Endothelial cell of umbilical vein (primary cell): ENCODE measurements around the gene MSL1. TPM values are rescaled to one million over a fixed set of nuclear protein-coding genes. Genes with fewer than 3 reads are reported as not detected.

Experiments used
- BruUV-seq: library from RNA; stranded (reverse); fragments of 400-500 nt; replicated peaks from 2 replicates; lab custom pipeline; 2021; lab: Mats Ljungman, UMichigan
- CTCF ChIA-PET: fragments of 300-600, 350-600 bp; sonication (Branson Sonifier 250); formaldehyde crosslinking; loops from one replicate; lab custom pipeline; 2021; ENCODE audit warnings: antibody characterized with exemption, inconsistent platforms; lab: Charles Lee
- POLR2A ChIA-PET: fragments of 300-600, 350-600 bp; sonication (Branson Sonifier 250); formaldehyde crosslinking; loops from one replicate; lab custom pipeline; 2021; ENCODE audit warnings: antibody characterized with exemption, inconsistent platforms; lab: Charles Lee
- DNase-seq: peaks from one replicate; pipeline ENCODE4 v3.0.0-alpha.2; 2011; ENCODE audit warnings: low read depth, low spot score
- FAIRE-seq: peaks from 2 replicates; lab custom pipeline; 2011; peaks lifted over from hg19 to GRCh38; lab: Jason Lieb, UNC
- H2AFZ ChIP-seq: 2 replicates; pipeline ENCODE4 v1.6.0; 2012; ENCODE audit warnings: low read depth, low read length, control low read depth, inconsistent platforms
- H3K27ac ChIP-seq: 2 replicates; pipeline ENCODE4 v1.5.1; 2011; ENCODE audit warnings: low read depth, mild to moderate bottlenecking, control low read depth, low read length, moderate library complexity; ENCODE audit not compliant: insufficient read depth
- H3K27me3 ChIP-seq, 2 experiments: 2 replicates each; pipeline versions ENCODE4 v1.6.0 to v1.6.1; 2011; ENCODE audit warnings: low read length in 2 of 2, mixed read lengths in 1 of 2; ENCODE audit not compliant: control insufficient read depth in 2 of 2, insufficient read depth in 2 of 2
- H3K36me3 ChIP-seq, 2 experiments: 2 replicates in 1 of 2; 3 replicates in 1 of 2; pipeline ENCODE4 v1.5.1; 2011; ENCODE audit warnings: low read length in 2 of 2, mild to moderate bottlenecking in 1 of 2, moderate library complexity in 1 of 2; ENCODE audit not compliant: control insufficient read depth in 2 of 2, insufficient read depth in 2 of 2; ENCODE audit errors: extremely low read depth in 1 of 2
- H3K4me1 ChIP-seq: 3 replicates; pipeline ENCODE4 v1.5.1; 2011; ENCODE audit warnings: mild to moderate bottlenecking, low read length; ENCODE audit not compliant: control insufficient read depth, insufficient read depth; ENCODE audit errors: extremely low read depth
- H3K4me2 ChIP-seq: 2 replicates; pipeline ENCODE4 v1.6.1; 2011; ENCODE audit warnings: low read length, control low read depth, mixed read lengths; ENCODE audit not compliant: insufficient read depth
- H3K4me3 ChIP-seq, 3 experiments: fragments of 200-600 bp in 1 of 3; sonication (generic), shearing (Covaris generic) in 1 of 3; replicated peaks in 1 of 3; 2 replicates each; pipeline ENCODE4 v1.5.1; 2011 to 2016; ENCODE audit warnings: control low read depth in 3 of 3, low read length in 3 of 3, mild to moderate bottlenecking in 2 of 3, inconsistent platforms in 1 of 3, low read depth in 1 of 3, moderate library complexity in 1 of 3; ENCODE audit not compliant: insufficient read depth in 1 of 3
- H3K79me2 ChIP-seq: 2 replicates; pipeline ENCODE4 v1.6.0; 2012; ENCODE audit warnings: low read length, inconsistent platforms; ENCODE audit not compliant: control insufficient read depth, insufficient read depth
- H3K9ac ChIP-seq: replicated peaks from 2 replicates; pipeline ENCODE3; 2011; ENCODE audit warnings: low read length, control low read depth; ENCODE audit not compliant: insufficient read depth; ENCODE audit errors: extremely low read depth
- H3K9me1 ChIP-seq: replicated peaks from 3 replicates; pipeline ENCODE4 v1.6.0; 2011; ENCODE audit warnings: mild to moderate bottlenecking, low read length; ENCODE audit not compliant: control insufficient read depth, insufficient read depth; ENCODE audit errors: extremely low read depth
- H3K9me3 ChIP-seq: replicated peaks from 2 replicates; pipeline ENCODE4 v1.5.1; 2012; ENCODE audit warnings: low read length, inconsistent platforms; ENCODE audit not compliant: control insufficient read depth, insufficient read depth
- H4K20me1 ChIP-seq: replicated peaks from 2 replicates; pipeline ENCODE3; 2011; ENCODE audit warnings: mild to moderate bottlenecking, low read length; ENCODE audit not compliant: control insufficient read depth, insufficient read depth; ENCODE audit errors: extremely low read depth
- CTCF ChIP-seq, 2 donors: IDR thresholded peaks; 1 replicate in 1 of 2; 2 replicates in 1 of 2; pipeline ENCODE4 v1.5.1; 2011; ENCODE audit warnings: low read length in 2 of 2, mild to moderate bottlenecking in 2 of 2, moderate library complexity in 2 of 2, control low read depth in 1 of 2, inconsistent platforms in 1 of 2, low read depth in 1 of 2; ENCODE audit not compliant: insufficient read depth in 1 of 2; ENCODE audit errors: extremely low read depth in 1 of 2
- EZH2 ChIP-seq: IDR thresholded peaks from 2 replicates; pipeline ENCODE4 v1.6.1; 2012; ENCODE audit warnings: borderline replicate concordance, low read depth, mild to moderate bottlenecking, moderate library complexity, low read length, inconsistent platforms; ENCODE audit not compliant: severe bottlenecking
- FOS ChIP-seq: IDR thresholded peaks from 2 replicates; pipeline ENCODE4 v1.6.1; 2011; ENCODE audit warnings: mild to moderate bottlenecking, low read length, moderate library complexity, borderline replicate concordance; ENCODE audit not compliant: insufficient read depth
- GATA2 ChIP-seq: IDR thresholded peaks from 2 replicates; pipeline ENCODE4 v1.7.0; 2011; ENCODE audit warnings: low read depth, mild to moderate bottlenecking, moderate library complexity, mixed read lengths, low read length; ENCODE audit not compliant: insufficient read length, insufficient read depth
- JUN ChIP-seq: IDR thresholded peaks from 2 replicates; pipeline ENCODE4 v1.6.1; 2011; ENCODE audit warnings: borderline replicate concordance, low read depth; ENCODE audit not compliant: insufficient read length, insufficient read depth
- MYC ChIP-seq: IDR thresholded peaks from one replicate; pipeline ENCODE4 v1.6.1; 2011; ENCODE audit warnings: mild to moderate bottlenecking, low read depth, low read length
- POLR2A ChIP-seq: IDR thresholded peaks from 2 replicates; pipeline ENCODE4 v1.6.1; 2012; ENCODE audit warnings: low read depth, mild to moderate bottlenecking, control low read depth, low read length
- POLR2AphosphoS5 ChIP-seq: IDR thresholded peaks from 2 replicates; pipeline ENCODE4 v1.6.1; 2012; ENCODE audit warnings: low read depth, mild to moderate bottlenecking, control low read depth, low read length, moderate library complexity; ENCODE audit not compliant: insufficient read depth
- dilution Hi-C: fragments of 300-500 bp; cut with MboI; formaldehyde crosslinking; loops from one replicate; pipeline ENCODE4 v1.15.0; 2019; ENCODE audit warnings: low sequenced_read_pairs; ENCODE audit not compliant: extremely low pct_ligation_motif_present
- intact Hi-C: fragments of 100-400 bp; cut with micrococcal nuclease; formaldehyde crosslinking; loops from one replicate; pipeline ENCODE4 v1.10.0; 2022
- polyA plus RNA-seq, 4 experiments: library from polyadenylated mRNA; depleted of rRNA in 3 of 4; stranded (reverse) in 3 of 4; unstranded in 1 of 4; fragments of >200 nt; gene quantifications; 2 replicates each; pipeline versions ENCODE4 v1.2.1 to v1.2.3, GENCODE V29; 2011 to 2012; ENCODE audit warnings: missing spikeins in 1 of 4
- total RNA-seq: library from RNA; stranded (reverse); gene quantifications from 2 replicates; pipeline ENCODE4 v1.2.3, GENCODE V29; 2021
- TF ChIP-seq, protein P1 (sequence below): IDR thresholded peaks from 2 replicates; pipeline ENCODE4 v1.6.1; 2011; ENCODE audit not compliant: insufficient read depth, insufficient read length

The MSL1 gene
- total and polyA plus RNA-seq, 2 donors (not counting 3 experiments of a cell fraction or from before 2014, with no cell fraction given) = 30.9 to 95.0 TPM

DNA sequence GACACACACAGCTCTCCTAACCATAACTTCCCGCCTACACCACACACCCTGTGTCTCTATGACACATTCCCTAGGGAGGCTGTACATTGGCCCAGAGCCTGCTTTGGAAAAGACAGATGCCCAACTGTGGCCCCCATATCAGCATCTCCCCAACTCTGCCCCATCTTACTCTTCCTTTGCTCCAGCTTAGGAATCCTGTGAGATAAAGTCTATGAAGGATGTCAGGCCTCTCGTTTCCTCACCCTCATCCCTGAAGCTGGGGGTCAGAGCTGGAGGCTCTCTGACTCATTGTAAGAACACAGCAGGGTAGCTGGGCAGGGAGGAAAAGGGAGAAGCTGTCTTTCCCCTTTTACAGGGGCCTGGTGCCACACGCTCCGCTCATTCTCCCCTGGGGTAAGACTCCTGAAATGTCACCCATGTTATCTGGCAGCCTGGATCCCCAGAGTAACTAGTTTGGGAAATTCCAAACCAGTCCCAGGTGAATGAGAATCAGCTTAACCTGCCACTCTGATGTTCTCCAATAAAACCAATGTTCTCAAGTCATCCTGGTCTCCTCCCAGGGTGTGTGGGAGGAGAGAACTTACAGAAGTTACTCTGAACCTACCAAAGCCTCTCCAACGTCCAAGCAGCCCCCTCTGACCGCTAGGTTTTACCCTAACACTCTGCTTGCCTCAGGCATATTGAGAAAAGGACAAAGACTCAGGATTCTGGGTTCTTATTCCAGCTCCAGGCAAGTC, 58.3 kb downstream of the MSL1 start:
- H3K27ac ChIP-seq = no peak overlapping the region
- no peak overlapping the region for H3K4me2 ChIP-seq
- DNase-seq (no peak), FAIRE-seq (no peak)
- peaks cover 3% of the 10 kb centered on the region for H3K4me1 ChIP-seq
- dilution Hi-C loops (no loop called here), intact Hi-C loops (no loop called here)
- no peak overlapping the region for H3K9ac ChIP-seq
- no TSS peak for BruUV-seq
- H3K27me3 ChIP-seq = no peaks in the 10 kb centered on the region
- TF ChIP-seq POLR2A = no peak
- no peak for TF ChIP-seq POLR2AphosphoS5
- TF ChIP-seq GATA2 = no peak
- TF ChIP-seq MYC = no peak
- TF ChIP-seq, protein P1, sequence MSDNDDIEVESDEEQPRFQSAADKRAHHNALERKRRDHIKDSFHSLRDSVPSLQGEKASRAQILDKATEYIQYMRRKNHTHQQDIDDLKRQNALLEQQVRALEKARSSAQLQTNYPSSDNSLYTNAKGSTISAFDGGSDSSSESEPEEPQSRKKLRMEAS = no peak
- TF ChIP-seq FOS = no peak
- TF ChIP-seq CTCF (IDR thresholded peaks at IDR 0.05; ENCODE audit: extremely low read depth in 1 of 2, insufficient read depth in 1 of 2, low read depth in 1 of 2, low read length in 2 of 2) = no peak
- no peak for TF ChIP-seq JUN
- TF ChIP-seq EZH2 = no peak
- no peak overlapping the region for H2AFZ ChIP-seq
- H3K9me1 ChIP-seq = no peaks in the 10 kb centered on the region
- ChIA-PET CTCF (interaction anchor here (0.9 to 1.7 kb wide), 5 partner anchors 10 to 67 kb away, joined by 3 to 18 read pairs (median 5); no protein-coding TSS in a partner anchor), POLR2A (no interaction called here)
- no peak overlapping the region for H3K4me3 ChIP-seq
- H3K9me3 ChIP-seq = no peaks in the 10 kb centered on the region
- no peaks in the 10 kb centered on the region for H4K20me1 ChIP-seq
- H3K36me3 ChIP-seq = peaks cover 0 to 11% of the 10 kb centered on the region in 2 experiments
- H3K79me2 ChIP-seq = no peaks in the 10 kb centered on the region
